HL-60 (cell line): ENCODE results near the gene AVPI1.
"Not testable (repeated sequence)": the region's sequence is repeated elsewhere in the genome, so short reads cannot be mapped to it uniquely, and the experiment has no call there.

ENCODE experiments used
- DNase-seq, 2 experiments: peaks; one replicate each; pipeline ENCODE4 v3.0.0-alpha.2; 2010 to 2020; ENCODE audit warnings: low read depth in 1 of 2, low spot score in 1 of 2
- H3K27ac ChIP-seq: fragments of 250-450 bp; sonication (Bioruptor Pico); replicated peaks from 2 replicates; pipeline ENCODE4 v1.5.1; 2020; ENCODE audit warnings: mild to moderate bottlenecking, moderate library complexity
- H3K27me3 ChIP-seq: fragments of 250-450 bp; sonication (Bioruptor Pico); 2 replicates; pipeline ENCODE4 v1.5.1; 2021; ENCODE audit warnings: mild to moderate bottlenecking, moderate library complexity; ENCODE audit not compliant: insufficient read depth, poor library complexity, severe bottlenecking
- H3K4me3 ChIP-seq: replicated peaks from 2 replicates; pipeline ENCODE4 v1.5.1; 2011; ENCODE audit warnings: mild to moderate bottlenecking, control low read depth, low read length; ENCODE audit not compliant: insufficient read depth
- CTCF ChIP-seq: IDR thresholded peaks from one replicate; pipeline ENCODE4 v1.5.1; 2011; ENCODE audit warnings: low read length, control low read depth, inconsistent platforms; ENCODE audit not compliant: insufficient read depth
- GABPA ChIP-seq: IDR thresholded peaks from 2 replicates; pipeline ENCODE4 v1.6.1; 2012; ENCODE audit warnings: low read depth
- POLR2AphosphoS5 ChIP-seq: IDR thresholded peaks from 2 replicates; pipeline ENCODE4 v1.6.1; 2012; ENCODE audit warnings: low read depth
- REST ChIP-seq: IDR thresholded peaks from 2 replicates; pipeline ENCODE4 v1.6.1; 2012; ENCODE audit warnings: low read depth; ENCODE audit not compliant: insufficient replicate concordance
- SPI1 ChIP-seq: IDR thresholded peaks from 2 replicates; pipeline ENCODE4 v1.6.1; 2012; ENCODE audit warnings: low read depth, mild to moderate bottlenecking, borderline replicate concordance

The AVPI1 gene

GRCh38 chr10:97640174-97640867 is 46.7 kb downstream of the AVPI1 start, which contains the start of gene PI4K2A:
PI4K2A (plus strand) TSS chr10:97640671; CDS start chr10:97640743, 72 bp downstream.
- Histone ChIP-seq H3K27me3 (no peaks in the 10 kb centered on the region), H3K4me3 (peak within 1 kb of the TSS; percentile 88), H3K27ac (no peak within 1 kb of the TSS)
- no peak for TF ChIP-seq CTCF
- no peak for TF ChIP-seq REST
- TF ChIP-seq SPI1, result no peak
- no peak for TF ChIP-seq GABPA
- no peak for TF ChIP-seq POLR2AphosphoS5
- peak; percentile 96 to 99 for DNase-seq

- H3K27me3 ChIP-seq, DNase-seq, H3K4me3 ChIP-seq, H3K27ac ChIP-seq: not testable (repeated sequence)
These were observed 48.0 kb downstream of the AVPI1 start for GRCh38 chr10:97639090-97639489.

- TF ChIP-seq CTCF, result no peak
- TF ChIP-seq POLR2AphosphoS5, result no peak
- no peak for TF ChIP-seq REST
- TF ChIP-seq SPI1, result no peak
- no peak for TF ChIP-seq GABPA
- peaks cover 3% of the 10 kb centered on the region for H3K27me3 ChIP-seq
- no peak overlapping the region for H3K4me3 ChIP-seq
- DNase-seq, result no peak
- no peak overlapping the region for H3K27ac ChIP-seq
These were observed 51.5 kb downstream of the AVPI1 start for GRCh38 chr10:97635577-97635976.

GRCh38 chr10:97633921-97634320 is 53.1 kb downstream of the AVPI1 start:
- Histone ChIP-seq H3K27me3 (peaks cover 3% of the 10 kb centered on the region), H3K27ac (no peak overlapping the region), H3K4me3 (peak overlapping the region; percentile 82; the same call in 1 of the 2 replicates)
- no peak for DNase-seq
- TF ChIP-seq REST (no peak), CTCF (no peak), GABPA (no peak)
